Nephron progenitor cell (in vitro differentiated cells): ENCODE results near the gene CHRM4.
A peak's percentile ranks its signal among the peaks of the same experiment; 100 is the strongest.

Experiments used
- DNase-seq: peaks from one replicate; pipeline ENCODE4 v3.0.0; 2021
- H3K27ac Mint-ChIP-seq: 2 replicates; pipeline ENCODE4 v1.8.0; 2021; ENCODE audit warnings: mild to moderate bottlenecking, moderate library complexity, mixed read lengths
- H3K27me3 Mint-ChIP-seq: 2 replicates; pipeline ENCODE4 v1.8.0; 2021; ENCODE audit warnings: mild to moderate bottlenecking, low read depth, mixed read lengths; ENCODE audit not compliant: poor library complexity
- H3K36me3 Mint-ChIP-seq: 2 replicates; pipeline ENCODE4 v1.8.0; 2021; ENCODE audit warnings: low read depth, mixed read lengths
- H3K4me1 Mint-ChIP-seq: 2 replicates; pipeline ENCODE4 v1.8.0; 2021; ENCODE audit warnings: mixed read lengths
- H3K4me3 Mint-ChIP-seq: 2 replicates; pipeline ENCODE4 v1.8.0; 2021; ENCODE audit warnings: mild to moderate bottlenecking, moderate library complexity, mixed read lengths
- H3K9me3 Mint-ChIP-seq: 2 replicates; pipeline ENCODE4 v1.8.0; 2021; ENCODE audit warnings: mild to moderate bottlenecking, moderate library complexity, mixed read lengths
- CTCF ChIP-seq: fragments of 200-600 bp; sonication (generic); IDR thresholded peaks from 2 replicates; pipeline ENCODE4 v1.5.0; 2021; ENCODE audit warnings: antibody characterized with exemption

The CHRM4 gene

DNA sequence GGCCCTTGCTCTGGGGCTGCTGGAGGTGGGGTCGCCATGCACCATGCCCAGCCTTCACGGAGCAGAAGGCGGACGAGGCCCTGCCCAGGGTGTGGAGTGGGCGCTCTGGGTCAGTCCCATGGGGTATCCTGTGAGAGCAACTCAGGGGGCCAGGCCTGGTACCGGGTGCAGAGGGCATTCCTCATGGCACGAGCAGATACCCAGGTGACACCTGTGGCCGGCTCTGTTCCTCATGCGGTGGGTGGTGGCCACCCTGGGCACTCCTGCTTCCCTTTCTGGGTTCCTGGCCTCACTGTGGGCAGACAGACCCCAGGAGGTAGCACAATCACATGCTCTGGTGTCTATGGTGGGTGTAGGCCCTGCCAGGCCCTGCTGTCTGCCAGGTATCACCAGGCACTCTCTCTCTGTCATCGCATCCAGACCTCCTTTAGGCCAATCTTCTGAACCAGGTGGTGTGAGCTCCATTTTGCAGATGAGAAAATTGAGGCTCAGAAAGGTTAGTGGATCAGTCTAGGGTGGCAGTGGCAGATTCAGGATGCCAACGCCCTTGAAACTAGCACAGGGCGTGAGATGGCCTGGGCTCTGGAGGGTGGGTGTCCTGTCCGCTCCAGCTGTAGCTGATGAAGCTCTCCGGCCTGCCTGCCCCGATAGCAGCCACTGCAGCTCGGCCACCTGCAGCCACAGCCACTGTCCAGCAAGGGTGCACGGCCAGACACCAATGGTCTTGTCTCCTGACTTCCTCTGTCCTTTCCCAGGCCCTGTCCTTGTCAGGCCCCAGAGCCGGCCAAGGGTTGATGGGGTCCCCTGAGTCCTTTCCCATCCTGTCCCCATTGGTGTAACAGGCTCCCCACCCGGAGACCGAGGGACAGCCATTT, 29.2 kb downstream of the CHRM4 start:
- Mint-ChIP-seq H3K4me1 (peaks cover 63% of the 10 kb centered on the region), H3K36me3 (no peaks in the 10 kb centered on the region), H3K27ac (peak overlapping the region; percentile 85), H3K27me3 (peaks cover 4% of the 10 kb centered on the region), H3K9me3 (no peaks in the 10 kb centered on the region), H3K4me3 (peak overlapping the region; percentile 64)
- TF ChIP-seq CTCF = no peak
- DNase-seq = no peak

DNA sequence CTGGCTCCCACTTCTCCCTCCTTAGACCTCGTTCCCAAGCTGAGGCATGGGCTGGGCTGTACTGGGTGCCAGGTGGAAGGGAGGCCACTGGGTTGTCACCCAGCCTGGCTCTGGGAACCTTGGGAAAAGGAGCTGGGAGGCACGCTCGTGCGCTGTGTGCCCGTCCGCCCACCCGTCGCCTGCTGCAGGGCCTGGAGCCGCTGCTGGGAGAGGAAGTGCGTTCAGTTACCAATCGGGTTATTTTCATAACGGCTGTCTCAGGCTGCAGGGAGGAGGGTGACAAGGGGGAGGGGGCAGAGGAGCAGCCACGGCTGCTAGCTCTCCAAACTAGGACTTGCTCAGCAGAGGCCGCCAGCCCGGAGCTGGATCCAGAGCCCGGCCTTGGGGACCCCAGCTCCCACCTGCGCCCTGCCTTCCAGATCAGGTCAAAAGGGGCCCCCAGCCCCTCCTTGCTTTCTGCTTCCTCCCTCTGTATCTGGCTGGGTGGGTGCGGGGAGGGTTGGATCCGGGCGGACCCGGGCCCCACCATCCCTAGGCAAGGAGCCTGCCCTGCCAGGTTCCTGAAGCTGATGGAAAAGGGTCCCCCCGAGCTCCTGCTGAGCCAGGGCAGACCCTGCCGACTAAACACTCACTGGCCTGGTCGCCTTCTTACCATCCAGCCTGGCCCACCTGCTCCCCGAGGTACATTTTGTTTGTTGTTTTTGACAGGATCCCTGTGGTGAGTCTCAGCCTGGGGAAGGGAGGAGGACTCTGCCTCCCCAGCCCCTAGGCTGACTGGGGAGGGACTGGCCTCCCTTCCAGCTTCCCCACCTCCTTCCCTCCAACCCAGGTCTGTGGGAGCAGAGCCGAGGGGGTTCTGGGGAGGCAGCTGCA, 30.1 kb downstream of the CHRM4 start:
- Mint-ChIP-seq H3K27me3 (peaks cover 4% of the 10 kb centered on the region), H3K4me3 (peak overlapping the region; percentile 65), H3K4me1 (peaks cover 66% of the 10 kb centered on the region), H3K9me3 (no peaks in the 10 kb centered on the region), H3K36me3 (no peaks in the 10 kb centered on the region), H3K27ac (peak overlapping the region; percentile 67)
- TF ChIP-seq CTCF = no peak
- peak; percentile 42 for DNase-seq

DNA sequence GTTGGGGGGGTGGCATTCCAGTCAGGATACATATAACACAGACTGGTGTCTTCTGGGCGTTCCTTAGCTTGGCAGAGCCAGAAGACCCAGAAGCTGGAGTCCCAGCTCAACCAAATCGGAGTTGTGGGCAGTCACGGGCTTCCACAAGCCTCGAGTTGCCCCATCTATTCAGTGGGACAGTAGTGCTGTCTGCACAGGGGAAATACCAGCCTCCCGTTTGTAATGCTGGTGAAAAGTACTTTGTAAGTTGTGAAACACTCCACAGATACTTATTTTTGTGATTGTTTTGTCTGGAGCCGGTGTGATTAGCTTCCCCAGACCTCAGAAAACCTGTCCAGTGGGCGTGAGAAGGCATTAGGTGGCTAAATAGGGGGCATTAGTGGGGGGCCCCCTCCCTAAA, 30.7 kb downstream of the CHRM4 start:
- Mint-ChIP-seq H3K27ac (peak overlapping the region; percentile 67), H3K9me3 (no peaks in the 10 kb centered on the region), H3K4me1 (peaks cover 69% of the 10 kb centered on the region), H3K4me3 (peak overlapping the region; percentile 44), H3K27me3 (peaks cover 6% of the 10 kb centered on the region), H3K36me3 (no peaks in the 10 kb centered on the region)
- no peak for TF ChIP-seq CTCF
- DNase-seq = no peak

DNA sequence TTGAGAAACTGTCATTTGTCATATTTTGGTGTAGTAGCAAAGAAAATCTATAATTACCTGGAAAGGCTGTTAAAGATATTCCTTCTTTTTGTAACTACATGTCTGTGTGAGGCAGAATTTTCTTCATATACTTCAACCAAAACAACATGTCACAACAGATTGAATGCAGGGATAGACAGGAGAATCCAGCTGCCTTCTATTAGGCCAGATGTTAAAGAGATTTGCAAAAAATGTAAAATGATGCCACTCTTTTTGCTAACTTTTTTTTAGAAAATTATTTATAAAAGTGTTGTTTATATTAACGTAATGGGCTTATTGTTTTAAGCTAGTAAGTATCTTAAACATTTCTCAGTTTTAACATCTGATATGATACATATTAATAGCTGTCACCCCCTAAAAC, 31.6 kb downstream of the CHRM4 start:
- TF ChIP-seq CTCF = no peak
- Mint-ChIP-seq H3K9me3 (no peaks in the 10 kb centered on the region), H3K36me3 (no peaks in the 10 kb centered on the region), H3K4me1 (peaks cover 66% of the 10 kb centered on the region), H3K4me3 (no peak overlapping the region), H3K27me3 (peaks cover 3% of the 10 kb centered on the region), H3K27ac (no peak overlapping the region)
- no peak for DNase-seq

GRCh38 chr11:46357483-46357936, 34.1 kb downstream of the CHRM4 start:
- H3K9me3 Mint-ChIP-seq = no peaks in the 10 kb centered on the region
- no peaks in the 10 kb centered on the region for H3K36me3 Mint-ChIP-seq
- no peak overlapping the region for H3K4me3 Mint-ChIP-seq
- H3K27me3 Mint-ChIP-seq = peaks cover 2% of the 10 kb centered on the region
- peaks cover 65% of the 10 kb centered on the region for H3K4me1 Mint-ChIP-seq
- peak overlapping the region; percentile 43 for H3K27ac Mint-ChIP-seq
- no peak for TF ChIP-seq CTCF
- no peak for DNase-seq
